ENCODE data around the gene RNASE3.
"Not testable (repeated sequence)": the region's sequence is repeated elsewhere in the genome, so short reads cannot be mapped to it uniquely, and the experiment has no call there.

Gene RNASE3

DNA sequence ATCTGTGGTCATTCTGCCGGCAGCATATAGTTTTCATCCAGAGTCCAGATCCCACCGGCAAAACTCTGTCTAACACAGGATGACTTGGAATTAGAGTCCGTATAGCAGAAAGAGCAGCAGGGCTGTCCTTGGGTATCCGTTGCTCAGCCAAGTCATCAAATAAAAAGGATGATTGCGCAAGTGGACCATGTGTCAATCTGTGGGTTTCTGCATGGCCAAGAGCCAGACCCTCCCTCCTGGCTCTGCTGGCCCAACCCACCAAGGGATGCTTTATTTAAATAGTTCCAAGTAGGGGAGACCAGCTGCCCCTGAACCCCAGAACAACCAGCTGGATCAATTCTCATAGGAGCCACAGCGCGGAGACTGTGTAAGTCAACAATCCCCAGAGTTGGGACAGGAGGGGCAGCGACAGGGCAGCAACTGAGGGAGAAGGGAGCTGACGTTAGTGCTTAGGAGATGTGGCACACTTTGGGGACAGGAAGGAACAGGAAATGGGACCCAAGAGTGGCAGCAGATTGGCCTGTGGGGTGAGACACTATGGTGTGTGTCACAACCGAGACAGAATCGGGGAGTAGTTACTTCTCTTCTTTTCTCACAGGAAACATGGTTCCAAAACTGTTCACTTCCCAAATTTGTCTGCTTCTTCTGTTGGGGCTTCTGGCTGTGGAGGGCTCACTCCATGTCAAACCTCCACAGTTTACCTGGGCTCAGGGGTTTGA lies 28.0 kb downstream of the RNASE3 start:
- DNase-seq, result not testable (repeated sequence)

DNA sequence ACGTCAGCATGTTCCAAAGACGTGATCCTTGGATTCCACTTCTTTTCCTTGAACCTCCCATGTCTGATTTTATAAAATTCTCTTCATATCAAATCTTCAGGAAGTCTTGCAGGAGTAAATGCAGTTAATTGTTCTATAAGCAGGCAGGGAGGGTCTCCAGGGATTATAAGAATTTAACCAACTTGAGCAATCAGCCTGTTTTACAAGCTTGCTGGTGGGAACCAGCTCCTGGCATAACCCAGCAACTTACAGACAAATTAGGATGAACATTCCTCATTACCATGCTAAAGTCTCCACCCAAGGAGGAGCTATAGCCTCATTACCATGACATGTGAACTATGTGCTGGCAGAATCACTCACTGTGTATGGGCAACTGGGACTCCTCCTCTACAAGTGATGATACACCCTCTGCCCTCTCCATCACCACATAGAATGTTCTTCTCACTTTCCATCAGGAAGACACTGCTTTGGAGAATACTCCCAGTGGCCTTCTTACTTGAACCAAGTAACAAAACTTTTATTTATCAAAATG lies 32.6 kb downstream of the RNASE3 start:
- not testable (repeated sequence) for DNase-seq

DNA sequence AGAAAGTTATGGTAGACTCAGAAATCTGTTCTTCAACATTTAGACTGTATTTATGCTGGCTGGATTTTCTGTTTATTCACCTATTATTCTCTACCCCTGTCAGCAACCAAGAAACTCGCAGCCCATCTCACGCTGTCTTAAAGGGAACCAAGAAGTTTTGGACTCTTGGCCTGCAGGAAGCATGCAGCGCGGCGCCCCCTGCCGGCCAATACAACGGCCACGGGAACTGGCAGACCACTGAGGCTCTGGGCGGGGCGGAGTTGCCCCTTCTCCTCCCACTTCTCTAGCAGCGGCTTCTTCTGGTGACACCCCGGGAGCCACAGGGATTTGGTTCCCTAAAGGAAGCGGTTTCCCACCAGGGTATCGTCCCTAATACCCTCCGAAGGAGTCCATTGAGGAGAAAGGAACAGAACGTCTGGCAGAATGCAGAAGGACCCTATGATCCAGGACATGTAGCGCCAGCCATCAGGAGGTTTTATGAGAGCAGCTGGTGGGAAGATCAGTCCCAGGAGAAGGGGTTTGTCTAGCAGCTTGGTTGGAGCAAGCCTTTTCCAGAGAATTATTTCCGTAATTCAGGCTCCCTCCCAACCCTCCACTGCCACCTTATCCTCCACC lies 43.1 kb downstream of the RNASE3 start:
- no peak for DNase-seq

DNA sequence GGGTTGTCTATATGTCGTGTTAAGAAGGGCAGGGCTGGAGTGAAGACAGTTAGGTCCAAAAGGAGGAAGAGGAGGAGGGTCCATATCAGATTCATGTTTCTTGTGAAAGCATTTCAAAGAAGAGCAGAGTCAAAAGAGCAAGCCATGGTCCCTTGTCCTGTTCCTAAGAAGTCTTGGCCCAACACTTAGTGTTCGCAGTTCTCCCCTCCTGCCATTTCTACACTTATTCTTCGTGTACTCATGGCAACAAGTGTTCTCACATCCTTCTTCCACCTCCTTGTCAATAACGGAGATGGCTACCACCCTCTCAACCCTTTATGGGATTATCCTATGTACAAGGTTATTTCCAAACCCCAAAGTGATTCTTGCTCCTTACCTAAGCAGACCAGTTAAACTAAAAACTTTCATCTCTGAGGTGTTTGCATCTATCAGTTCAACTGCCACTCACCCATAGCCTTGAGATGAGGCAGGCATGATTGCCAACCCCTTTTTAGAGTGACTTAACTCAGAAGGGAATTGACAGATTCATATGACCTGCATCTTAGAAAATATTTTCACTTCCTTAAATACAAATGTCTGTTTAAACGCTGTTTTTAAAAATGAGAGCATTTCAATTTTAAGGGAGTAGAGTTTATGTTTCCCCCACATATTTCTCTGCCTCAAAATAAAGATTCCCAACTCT lies 44.3 kb downstream of the RNASE3 start:
- no peak for DNase-seq

Data from fibroblast of skin of right quadriceps (primary cell).